SW480 (cell line): ENCODE data around the gene PRR11.
"Not testable (repeated sequence)": the region's sequence is repeated elsewhere in the genome, so short reads cannot be mapped to it uniquely, and the experiment has no call there.

Source experiments
- DNase-seq: peaks from one replicate; pipeline ENCODE4 v3.0.0-alpha.2; 2016; ENCODE audit warnings: low spot score

Gene PRR11

GRCh38 chr17:59152925-59153324, 2.6 kb upstream of the PRR11 start:
- no peak for DNase-seq

GRCh38 chr17:59154292-59154720, 1.2 kb upstream of the PRR11 start:
- peak; percentile 58 for DNase-seq

GRCh38 chr17:59154721-59155438, 666 bp upstream of the PRR11 start, which contains the start of gene SKA2:
Gene SKA2, minus strand, starts transcription at chr17:59155186. Its CDS starts 23 bp downstream, at chr17:59155163.
- DNase-seq, result peak; percentile 100

GRCh38 chr17:59160157-59161025, 4.8 kb downstream of the PRR11 start:
- DNase-seq, result no peak

GRCh38 chr17:59161477-59161876, 5.9 kb downstream of the PRR11 start:
- DNase-seq, result no peak

- DNase-seq, result peak; percentile 50
Observed at GRCh38 chr17:59165933-59166342, 10.4 kb downstream of the PRR11 start.

GRCh38 chr17:59167571-59168001, 12.0 kb downstream of the PRR11 start:
- no peak for DNase-seq

- DNase-seq, result no peak
Observed at GRCh38 chr17:59172436-59173004, 17.0 kb downstream of the PRR11 start.

- DNase-seq, result no peak
Observed at GRCh38 chr17:59174671-59175070, 19.1 kb downstream of the PRR11 start.

GRCh38 chr17:59175076-59175475, 19.5 kb downstream of the PRR11 start:
- no peak for DNase-seq

- no peak for DNase-seq
Observed at GRCh38 chr17:59178266-59178985, 22.9 kb downstream of the PRR11 start.

GRCh38 chr17:59179601-59180000, 24.1 kb downstream of the PRR11 start:
- DNase-seq, result not testable (repeated sequence)

- DNase-seq, result no peak
Observed at GRCh38 chr17:59180626-59181025, 25.1 kb downstream of the PRR11 start.

GRCh38 chr17:59181481-59181880, 25.9 kb downstream of the PRR11 start:
- DNase-seq, result no peak

- no peak for DNase-seq
Observed at GRCh38 chr17:59185997-59186396, 30.5 kb downstream of the PRR11 start.

- DNase-seq, result no peak
Observed at GRCh38 chr17:59186850-59187249, 31.3 kb downstream of the PRR11 start.

GRCh38 chr17:59190806-59191205, 35.3 kb downstream of the PRR11 start:
- no peak for DNase-seq

- no peak for DNase-seq
Observed at GRCh38 chr17:59193336-59193862, 37.9 kb downstream of the PRR11 start.

GRCh38 chr17:59199398-59199797, 43.9 kb downstream of the PRR11 start:
- no peak for DNase-seq

GRCh38 chr17:59202320-59202719, 46.8 kb downstream of the PRR11 start:
- DNase-seq, result no peak

GRCh38 chr17:59219370-59219769, 63.8 kb downstream of the PRR11 start:
- no peak for DNase-seq

GRCh38 chr17:59219992-59220327, 64.4 kb downstream of the PRR11 start:
- no peak for DNase-seq
